GM10248 (cell line): Measurements from ENCODE around the gene LRRC7.
"Not testable (repeated sequence)": the region's sequence is repeated elsewhere in the genome, so short reads cannot be mapped to it uniquely, and the experiment has no call there.

ENCODE experiments used
- CTCF ChIA-PET: fragments of 300-600 bp; sonication (Branson Sonifier 250); formaldehyde crosslinking; extraction: SDS; loops from one replicate; lab custom pipeline; 2021; ENCODE audit warnings: antibody characterized with exemption; lab: Yijun Ruan, JAX
- POLR2A ChIA-PET: fragments of 350-650 bp; sonication (Branson Sonifier 250); formaldehyde crosslinking; extraction: SDS; loops from one replicate; lab custom pipeline; 2020; ENCODE audit warnings: antibody characterized with exemption; lab: Yijun Ruan, JAX
- DNase-seq: peaks from one replicate; pipeline ENCODE4 v3.0.0; 2012; ENCODE audit errors: extremely low spot score
- TF ChIP-seq, protein P1 (sequence below): IDR thresholded peaks from 2 replicates; pipeline ENCODE4 v1.5.1; 2012; ENCODE audit warnings: mild to moderate bottlenecking, low read depth; ENCODE audit errors: extremely low read depth, missing control alignments, control extremely low read depth

LRRC7 gene

DNA sequence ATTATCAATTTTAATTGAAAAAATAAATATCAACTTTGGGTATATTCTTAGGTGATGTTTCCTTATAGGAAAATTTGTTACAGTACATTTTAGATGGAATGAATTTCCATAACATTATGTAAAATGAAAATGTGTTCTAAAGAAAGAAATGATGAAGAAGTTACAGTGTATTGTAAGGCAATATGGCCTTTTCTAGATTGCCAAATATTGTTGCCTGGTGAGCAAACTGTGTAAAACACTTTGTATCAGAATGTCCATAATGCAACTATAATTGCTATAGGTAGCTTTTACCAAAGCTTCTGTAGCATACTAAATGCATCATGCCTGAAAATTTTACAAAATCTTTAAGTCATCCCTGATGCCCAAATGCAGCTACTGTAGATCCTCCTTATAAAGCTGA is 285.0 kb downstream of the LRRC7 start:
- ChIA-PET CTCF (no interaction called here), POLR2A (no interaction called here)

DNA sequence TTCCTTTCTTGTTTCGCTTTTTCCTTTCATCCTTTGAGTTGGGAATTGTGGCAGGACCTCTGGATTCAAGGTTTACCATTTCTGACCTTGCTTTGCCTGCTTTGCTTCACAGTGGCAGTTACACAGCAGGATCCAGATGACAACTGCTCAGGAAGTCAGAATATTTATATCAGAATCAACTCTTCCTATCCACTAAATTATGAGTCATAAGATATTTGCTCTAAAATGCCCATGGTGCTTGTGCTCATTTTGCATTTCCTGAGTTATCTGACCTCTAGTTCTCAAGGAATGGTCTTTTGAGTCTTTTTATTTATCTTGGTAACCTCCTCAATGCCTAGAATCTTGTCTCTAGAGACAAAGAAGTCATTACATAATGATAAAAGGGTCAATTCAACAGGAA is 290.8 kb downstream of the LRRC7 start:
- DNase-seq: no peak
- TF ChIP-seq, protein P1, sequence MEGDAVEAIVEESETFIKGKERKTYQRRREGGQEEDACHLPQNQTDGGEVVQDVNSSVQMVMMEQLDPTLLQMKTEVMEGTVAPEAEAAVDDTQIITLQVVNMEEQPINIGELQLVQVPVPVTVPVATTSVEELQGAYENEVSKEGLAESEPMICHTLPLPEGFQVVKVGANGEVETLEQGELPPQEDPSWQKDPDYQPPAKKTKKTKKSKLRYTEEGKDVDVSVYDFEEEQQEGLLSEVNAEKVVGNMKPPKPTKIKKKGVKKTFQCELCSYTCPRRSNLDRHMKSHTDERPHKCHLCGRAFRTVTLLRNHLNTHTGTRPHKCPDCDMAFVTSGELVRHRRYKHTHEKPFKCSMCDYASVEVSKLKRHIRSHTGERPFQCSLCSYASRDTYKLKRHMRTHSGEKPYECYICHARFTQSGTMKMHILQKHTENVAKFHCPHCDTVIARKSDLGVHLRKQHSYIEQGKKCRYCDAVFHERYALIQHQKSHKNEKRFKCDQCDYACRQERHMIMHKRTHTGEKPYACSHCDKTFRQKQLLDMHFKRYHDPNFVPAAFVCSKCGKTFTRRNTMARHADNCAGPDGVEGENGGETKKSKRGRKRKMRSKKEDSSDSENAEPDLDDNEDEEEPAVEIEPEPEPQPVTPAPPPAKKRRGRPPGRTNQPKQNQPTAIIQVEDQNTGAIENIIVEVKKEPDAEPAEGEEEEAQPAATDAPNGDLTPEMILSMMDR: no peak
- POLR2A ChIA-PET: no interaction called here
- CTCF ChIA-PET: no interaction called here

More for the DNA sequence above, 285.0 kb downstream of the LRRC7 start:
- TF ChIP-seq, protein P1: no peak
- no peak for DNase-seq

DNA sequence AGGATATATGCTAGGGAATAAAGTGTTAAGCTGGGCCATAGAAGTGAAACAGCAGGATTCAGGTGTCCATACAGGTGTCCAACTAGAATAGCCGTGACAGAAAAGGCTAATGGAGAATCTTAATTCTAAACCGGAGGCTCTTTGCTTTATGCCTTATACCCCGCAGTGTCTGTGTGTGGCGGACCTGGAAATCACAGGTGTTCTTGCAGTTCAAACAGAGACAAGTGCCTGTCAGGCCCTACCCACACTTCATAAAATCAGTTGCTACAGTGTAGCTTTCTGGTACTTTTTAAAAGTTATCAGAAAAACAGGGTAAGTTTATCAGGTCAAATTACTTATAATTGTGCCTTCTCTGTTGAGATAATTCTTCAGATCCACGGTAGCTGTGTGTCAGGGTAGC is 293.9 kb downstream of the LRRC7 start:
- ChIA-PET CTCF (no interaction called here), POLR2A (no interaction called here)
- DNase-seq: no peak
- TF ChIP-seq, protein P1: no peak

DNA sequence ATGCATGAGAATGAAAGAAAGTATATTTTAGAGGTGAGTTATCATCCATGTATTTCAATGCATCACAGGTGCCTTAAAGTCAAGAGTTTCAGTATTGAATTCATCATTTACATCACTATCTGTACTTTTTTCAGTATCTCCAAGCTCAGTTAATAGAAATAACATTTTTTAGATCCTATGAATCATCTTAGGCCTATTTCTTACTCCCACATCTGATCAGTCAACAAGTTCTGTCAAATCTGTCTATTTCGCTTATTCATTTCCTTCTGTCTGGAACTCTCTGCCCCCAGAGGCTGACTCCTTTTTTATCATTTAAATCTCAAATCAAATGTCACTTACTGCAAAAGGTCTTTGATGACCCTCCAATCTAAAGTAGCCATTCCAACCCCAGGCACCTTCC is 295.2 kb downstream of the LRRC7 start:
- ChIA-PET CTCF (no interaction called here), POLR2A (no interaction called here)
- DNase-seq: no peak
- TF ChIP-seq, protein P1: no peak

GRCh38 chr1:69863704-69864103 is 296.0 kb downstream of the LRRC7 start:
- ChIA-PET POLR2A (no interaction called here), CTCF (no interaction called here)
- TF ChIP-seq, protein P1: no peak
- no peak for DNase-seq

GRCh38 chr1:69871412-69871811 is 303.7 kb downstream of the LRRC7 start:
- TF ChIP-seq, protein P1: no peak
- CTCF ChIA-PET: interaction anchor here (1.8 kb wide), 1 partner anchor 21 kb away, joined by 4 read pairs; no protein-coding TSS in a partner anchor
- POLR2A ChIA-PET: no interaction called here
- no peak for DNase-seq

- ChIA-PET POLR2A (no interaction called here), CTCF (no interaction called here)
- no peak for DNase-seq
- TF ChIP-seq, protein P1: no peak
Observed at GRCh38 chr1:69878338-69878737, 310.6 kb downstream of the LRRC7 start.

DNA sequence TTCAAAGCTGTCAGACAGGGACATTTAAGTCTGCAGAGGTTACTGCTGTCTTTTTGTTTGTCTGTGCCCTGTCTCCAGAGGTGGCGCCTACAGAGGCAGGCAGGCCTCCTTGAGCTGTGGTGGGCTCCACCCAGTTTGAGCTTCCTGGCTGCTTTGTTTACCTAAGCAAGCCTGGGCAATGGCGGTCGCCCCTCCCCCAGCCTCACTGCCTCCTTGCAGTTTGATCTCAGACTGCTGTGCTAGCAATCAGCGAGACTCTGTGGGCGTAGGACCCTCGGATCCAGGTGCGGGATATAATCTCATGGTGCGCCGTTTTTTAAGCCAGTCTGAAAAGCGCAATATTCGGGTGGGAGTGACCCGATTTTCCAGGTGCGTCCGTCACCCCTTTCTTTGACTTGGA is 320.3 kb downstream of the LRRC7 start:
- CTCF ChIA-PET, POLR2A ChIA-PET, DNase-seq: not testable (repeated sequence)
